Type B pancreatic cell (in vitro differentiated cells): ENCODE measurements around the gene HAPLN1. TPM values are rescaled to one million over a fixed set of nuclear protein-coding genes. Genes with fewer than 3 reads are reported as not detected.

Experiments
- DNase-seq: peaks from one replicate; pipeline ENCODE4 v3.0.0; 2021; ENCODE audit warnings: mixed read lengths; ENCODE audit not compliant: unreplicated experiment; ENCODE audit errors: extremely low spot score
- H3K27ac Mint-ChIP-seq: 2 replicates; pipeline ENCODE4 v1.8.0; 2021; ENCODE audit warnings: mild to moderate bottlenecking, mixed read lengths
- H3K27me3 Mint-ChIP-seq: 2 replicates; pipeline ENCODE4 v1.8.0; 2021; ENCODE audit warnings: mixed read lengths
- H3K36me3 Mint-ChIP-seq: 2 replicates; pipeline ENCODE4 v1.8.0; 2021; ENCODE audit warnings: mixed read lengths
- H3K4me1 Mint-ChIP-seq: one replicate; pipeline ENCODE4 v1.8.0; 2021; ENCODE audit warnings: mixed read lengths; ENCODE audit not compliant: unreplicated experiment
- H3K4me3 Mint-ChIP-seq: 2 replicates; pipeline ENCODE4 v1.8.0; 2021; ENCODE audit warnings: mild to moderate bottlenecking, mixed read lengths
- H3K9me3 Mint-ChIP-seq: 2 replicates; pipeline ENCODE4 v1.8.0; 2021; ENCODE audit warnings: mixed read lengths
- CTCF ChIP-seq: fragments of 200-600 bp; sonication (generic); conservative IDR thresholded peaks from 2 replicates; pipeline ENCODE4 v1.5.0; 2021; ENCODE audit warnings: antibody characterized with exemption, mild to moderate bottlenecking
- total RNA-seq: library from RNA; stranded (reverse); gene quantifications from 2 replicates; pipeline ENCODE4 v1.2.1, GENCODE V29; 2021; ENCODE audit warnings: low replicate concordance

The HAPLN1 gene
- total RNA-seq, 1 donor from 2014 or later = 5.5 TPM

GRCh38 chr5:83751201-83751600 lies 30.5 kb upstream of the HAPLN1 start:
- no peaks in the 10 kb centered on the region for H3K4me1 Mint-ChIP-seq
- H3K36me3 Mint-ChIP-seq = no peaks in the 10 kb centered on the region
- no peaks in the 10 kb centered on the region for H3K27me3 Mint-ChIP-seq
- H3K4me3 Mint-ChIP-seq = no peak overlapping the region
- peaks cover 21% of the 10 kb centered on the region for H3K9me3 Mint-ChIP-seq
- no peak overlapping the region for H3K27ac Mint-ChIP-seq
- no peak for DNase-seq
- TF ChIP-seq CTCF = no peak

GRCh38 chr5:83750749-83751148 lies 30.1 kb upstream of the HAPLN1 start:
- peaks cover 18% of the 10 kb centered on the region for H3K9me3 Mint-ChIP-seq
- H3K27ac Mint-ChIP-seq = no peak overlapping the region
- no peak for TF ChIP-seq CTCF
- no peak for DNase-seq
- H3K4me3 Mint-ChIP-seq = no peak overlapping the region
- H3K36me3 Mint-ChIP-seq = no peaks in the 10 kb centered on the region
- H3K4me1 Mint-ChIP-seq = no peaks in the 10 kb centered on the region
- H3K27me3 Mint-ChIP-seq = no peaks in the 10 kb centered on the region

DNA sequence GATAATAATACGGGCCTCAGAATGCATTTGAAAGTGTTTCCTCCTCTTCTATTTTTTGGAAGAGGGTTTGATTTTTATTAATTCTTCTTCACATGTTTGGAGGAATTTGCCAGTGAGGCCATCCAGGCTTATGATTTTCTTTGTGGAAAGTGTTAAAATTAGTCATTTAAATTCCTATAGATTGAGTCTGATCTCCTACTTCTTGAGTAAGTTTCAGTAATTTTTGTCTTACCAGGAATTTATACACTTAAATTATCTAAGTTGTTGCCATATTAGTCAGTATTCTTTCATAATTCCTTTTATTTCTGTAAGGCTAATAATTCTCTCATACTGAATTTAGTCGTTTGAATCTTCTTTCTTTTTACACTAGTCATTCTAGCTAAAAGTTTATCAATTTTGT lies 25.2 kb upstream of the HAPLN1 start:
- Mint-ChIP-seq H3K27ac (no peak overlapping the region), H3K36me3 (no peaks in the 10 kb centered on the region), H3K4me3 (no peak overlapping the region), H3K27me3 (no peaks in the 10 kb centered on the region), H3K4me1 (no peaks in the 10 kb centered on the region), H3K9me3 (peaks cover 13% of the 10 kb centered on the region)
- no peak for DNase-seq
- no peak for TF ChIP-seq CTCF

DNA sequence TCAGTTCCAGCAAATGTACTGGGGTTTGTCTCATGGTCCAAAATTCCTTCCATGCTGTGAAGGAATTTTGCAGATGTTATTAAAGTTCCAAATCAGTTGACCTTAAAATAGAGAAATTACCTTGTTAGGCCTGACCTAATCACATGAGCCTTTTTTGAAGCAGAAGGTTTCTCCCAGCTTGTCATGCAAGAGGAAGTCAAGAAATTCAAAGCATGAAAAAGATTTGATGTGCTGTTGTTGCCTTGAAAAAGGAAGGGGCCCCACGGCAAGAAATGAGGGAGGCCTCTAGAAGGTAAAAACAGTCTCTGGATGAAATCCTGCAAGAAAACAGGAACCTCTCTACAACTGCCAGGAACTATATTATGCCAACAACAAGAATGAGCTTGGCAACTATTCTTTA lies 24.2 kb upstream of the HAPLN1 start:
- Mint-ChIP-seq H3K27ac (no peak overlapping the region), H3K36me3 (no peaks in the 10 kb centered on the region), H3K9me3 (peaks cover 8% of the 10 kb centered on the region), H3K4me3 (no peak overlapping the region), H3K27me3 (no peaks in the 10 kb centered on the region), H3K4me1 (no peaks in the 10 kb centered on the region)
- DNase-seq = no peak
- TF ChIP-seq CTCF = no peak

DNA sequence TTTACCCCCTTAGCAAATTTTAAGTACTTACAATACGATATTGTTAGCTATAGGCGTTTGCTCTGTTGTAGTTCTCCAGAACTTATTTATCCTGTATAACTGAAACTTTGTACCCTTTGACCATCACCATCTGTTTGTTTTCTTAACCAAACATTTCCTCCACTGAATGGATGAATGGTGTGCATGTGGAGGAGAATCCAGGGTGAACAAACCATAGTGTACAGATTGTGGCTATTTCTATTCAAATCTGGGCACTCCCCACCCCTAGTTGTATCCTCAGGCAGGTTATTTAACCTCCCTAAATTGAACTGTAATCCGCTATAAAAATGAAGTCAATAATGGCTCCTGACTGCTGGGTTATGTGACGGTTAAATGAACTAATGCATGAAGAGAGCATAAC lies 21.4 kb upstream of the HAPLN1 start:
- no peak for TF ChIP-seq CTCF
- no peaks in the 10 kb centered on the region for H3K36me3 Mint-ChIP-seq

DNA sequence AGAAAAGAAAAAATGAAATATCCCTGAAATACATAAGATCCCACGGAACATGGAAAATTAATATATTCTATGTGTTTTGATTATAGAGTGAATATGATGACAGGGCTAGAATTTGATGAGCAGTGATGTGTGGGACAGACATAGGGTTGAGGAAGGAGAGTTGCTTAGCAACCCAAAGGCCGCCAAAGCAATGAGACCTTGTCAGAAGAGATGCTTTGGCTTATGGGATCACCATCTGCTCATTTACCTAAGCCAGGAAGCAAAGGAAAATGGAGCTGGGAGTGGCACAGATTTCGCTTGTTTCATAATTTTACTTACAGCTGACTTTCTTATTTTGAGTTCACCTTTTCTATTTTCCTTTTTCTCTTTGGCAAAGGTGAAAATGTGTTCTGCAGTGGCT lies 20.9 kb upstream of the HAPLN1 start:
- no peak overlapping the region for H3K27ac Mint-ChIP-seq
- TF ChIP-seq CTCF = no peak
- no peaks in the 10 kb centered on the region for H3K27me3 Mint-ChIP-seq
- no peaks in the 10 kb centered on the region for H3K36me3 Mint-ChIP-seq
- no peaks in the 10 kb centered on the region for H3K4me1 Mint-ChIP-seq
- H3K9me3 Mint-ChIP-seq = no peaks in the 10 kb centered on the region
- DNase-seq = no peak
- no peak overlapping the region for H3K4me3 Mint-ChIP-seq

More for the DNA sequence above, 21.4 kb upstream of the HAPLN1 start:
- Mint-ChIP-seq H3K27ac (no peak overlapping the region), H3K4me3 (no peak overlapping the region), H3K4me1 (no peaks in the 10 kb centered on the region), H3K9me3 (no peaks in the 10 kb centered on the region), H3K27me3 (no peaks in the 10 kb centered on the region)
- DNase-seq = no peak
